SU-DHL-6 (cell line): ENCODE results near the gene RELN.

Source experiments
- H2AFZ ChIP-seq: fragments of 200-600 bp; sonication (generic); 2 replicates; pipeline ENCODE4 v1.6.1; 2014; ENCODE audit warnings: low read depth, mild to moderate bottlenecking, moderate library complexity, mixed read lengths, antibody characterized with exemption, low read length; ENCODE audit not compliant: severe bottlenecking
- H3F3A ChIP-seq: fragments of 200-600 bp; shearing (Covaris generic); 2 replicates; pipeline ENCODE4 v1.6.0; 2016; ENCODE audit warnings: antibody characterized with exemption, mild to moderate bottlenecking; ENCODE audit not compliant: insufficient read depth
- H3K27ac ChIP-seq: fragments of 200-600 bp; sonication (generic); 2 replicates; pipeline ENCODE4 v1.5.1; 2016; ENCODE audit warnings: low read depth, mild to moderate bottlenecking, low read length, moderate library complexity, mixed read lengths
- H3K27me3 ChIP-seq: fragments of 200-600 bp; sonication (generic), shearing (Covaris generic); 2 replicates; pipeline ENCODE4 v1.6.0; 2014; ENCODE audit warnings: mild to moderate bottlenecking, low read length
- H3K36me3 ChIP-seq: fragments of 200-600 bp; sonication (generic); 2 replicates; pipeline ENCODE4 v1.6.1; 2014; ENCODE audit warnings: mild to moderate bottlenecking, low read length, mixed read lengths
- H3K4me2 ChIP-seq: fragments of 300-600, 200-600 bp; shearing (Covaris generic), sonication (generic); 2 replicates; pipeline ENCODE4 v1.6.0; 2014; ENCODE audit warnings: low read length, low read depth, mild to moderate bottlenecking; ENCODE audit not compliant: poor library complexity, severe bottlenecking
- H3K4me3 ChIP-seq: fragments of 200-600 bp; sonication (generic); 2 replicates; pipeline ENCODE4 v1.5.1; 2014; ENCODE audit warnings: antibody characterized with exemption, low read length, mild to moderate bottlenecking, mixed read lengths; ENCODE audit not compliant: insufficient read depth, poor library complexity, severe bottlenecking
- H3K79me2 ChIP-seq: fragments of 200-600 bp; sonication (generic); 2 replicates; pipeline ENCODE4 v1.6.1; 2014; ENCODE audit warnings: mild to moderate bottlenecking, low read length, moderate library complexity; ENCODE audit not compliant: insufficient read depth
- H3K9ac ChIP-seq: fragments of 200-600 bp; sonication (generic); 2 replicates; pipeline ENCODE4 v1.7.0; 2014; ENCODE audit warnings: mild to moderate bottlenecking, low read length
- H3K9me2 ChIP-seq: fragments of 200-600 bp; sonication (generic); replicated peaks from 2 replicates; pipeline ENCODE4 v1.6.1; 2014; ENCODE audit warnings: low read length; ENCODE audit not compliant: insufficient read depth
- H3K9me3 ChIP-seq: fragments of 200-600 bp; sonication (generic); 2 replicates; pipeline ENCODE4 v1.6.1; 2014; ENCODE audit warnings: low read length, mixed read lengths; ENCODE audit not compliant: insufficient read depth
- H4K20me1 ChIP-seq: fragments of 200-600 bp; sonication (generic); 2 replicates; pipeline ENCODE4 v1.6.1; 2014; ENCODE audit warnings: low read depth, mild to moderate bottlenecking, antibody characterized with exemption, low read length, moderate library complexity, mixed read lengths
- CTCF ChIP-seq: fragments of 200-600 bp; sonication (generic); IDR thresholded peaks from one replicate; pipeline ENCODE4 v1.5.1; 2017; ENCODE audit warnings: antibody characterized with exemption, mild to moderate bottlenecking, low read length, moderate library complexity; ENCODE audit not compliant: insufficient read depth, poor library complexity, severe bottlenecking
- EZH2phosphoT487 ChIP-seq: fragments of 200-600 bp; sonication (generic), shearing (Covaris generic); conservative IDR thresholded peaks from 2 replicates; pipeline ENCODE4 v1.6.1; 2018; ENCODE audit warnings: mild to moderate bottlenecking, antibody characterized with exemption, low read length, moderate library complexity, mixed read lengths

The RELN gene

DNA sequence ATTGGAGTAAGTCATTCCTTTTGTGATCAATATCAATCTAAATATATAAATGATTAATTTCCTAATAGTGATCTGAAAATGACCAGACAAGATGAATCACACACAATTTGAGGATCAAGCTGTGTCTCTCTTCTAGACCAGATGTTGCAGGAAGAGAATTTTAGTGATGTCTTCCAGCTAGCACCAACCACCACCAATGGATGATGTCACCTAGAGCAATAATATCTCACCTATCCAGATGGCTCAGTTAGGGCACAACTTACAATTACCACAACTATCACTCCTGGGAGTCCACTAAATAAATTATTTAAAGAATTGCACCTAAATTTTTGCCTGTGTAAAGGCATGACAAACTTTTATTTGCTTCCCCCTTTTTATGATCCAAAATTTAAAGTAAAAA is 25.2 kb downstream of the RELN start:
- Histone ChIP-seq H4K20me1 (no peaks in the 10 kb centered on the region), H3F3A (no peaks in the 10 kb centered on the region), H3K9me3 (no peaks in the 10 kb centered on the region), H2AFZ (no peak overlapping the region), H3K79me2 (no peaks in the 10 kb centered on the region), H3K27ac (no peak overlapping the region), H3K4me3 (no peak overlapping the region), H3K9ac (no peak overlapping the region), H3K4me2 (no peak overlapping the region), H3K27me3 (no peaks in the 10 kb centered on the region), H3K36me3 (no peaks in the 10 kb centered on the region), H3K9me2 (no peaks in the 10 kb centered on the region)
- TF ChIP-seq EZH2phosphoT487, result no peak
- TF ChIP-seq CTCF, result no peak

DNA sequence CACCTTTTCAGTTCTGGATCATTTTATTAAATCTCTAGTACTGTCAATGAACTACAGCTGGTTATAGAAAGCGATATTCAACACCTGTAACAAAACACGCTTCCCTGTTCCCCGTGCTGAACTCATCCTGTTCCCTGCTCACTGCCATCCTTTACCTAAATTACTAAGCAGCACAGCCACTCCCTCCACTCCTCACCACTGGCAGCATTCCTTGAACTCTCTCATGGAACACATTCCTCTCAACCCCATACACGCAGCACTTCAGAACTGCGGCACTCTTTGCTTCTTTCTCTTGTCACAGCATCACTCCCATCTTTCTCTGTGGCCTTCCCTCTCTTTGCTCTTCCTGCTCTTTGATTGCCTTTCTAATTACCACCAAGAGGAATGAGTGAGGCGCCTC is 27.4 kb downstream of the RELN start:
- Histone ChIP-seq H3K27ac (no peak overlapping the region), H2AFZ (no peak overlapping the region), H3K9ac (no peak overlapping the region), H3K27me3 (no peaks in the 10 kb centered on the region), H3K4me3 (no peak overlapping the region), H3K79me2 (no peaks in the 10 kb centered on the region), H4K20me1 (no peaks in the 10 kb centered on the region), H3K9me2 (no peaks in the 10 kb centered on the region), H3F3A (no peaks in the 10 kb centered on the region), H3K9me3 (no peaks in the 10 kb centered on the region), H3K36me3 (no peaks in the 10 kb centered on the region), H3K4me2 (no peak overlapping the region)
- no peak for TF ChIP-seq EZH2phosphoT487
- TF ChIP-seq CTCF, result no peak

DNA sequence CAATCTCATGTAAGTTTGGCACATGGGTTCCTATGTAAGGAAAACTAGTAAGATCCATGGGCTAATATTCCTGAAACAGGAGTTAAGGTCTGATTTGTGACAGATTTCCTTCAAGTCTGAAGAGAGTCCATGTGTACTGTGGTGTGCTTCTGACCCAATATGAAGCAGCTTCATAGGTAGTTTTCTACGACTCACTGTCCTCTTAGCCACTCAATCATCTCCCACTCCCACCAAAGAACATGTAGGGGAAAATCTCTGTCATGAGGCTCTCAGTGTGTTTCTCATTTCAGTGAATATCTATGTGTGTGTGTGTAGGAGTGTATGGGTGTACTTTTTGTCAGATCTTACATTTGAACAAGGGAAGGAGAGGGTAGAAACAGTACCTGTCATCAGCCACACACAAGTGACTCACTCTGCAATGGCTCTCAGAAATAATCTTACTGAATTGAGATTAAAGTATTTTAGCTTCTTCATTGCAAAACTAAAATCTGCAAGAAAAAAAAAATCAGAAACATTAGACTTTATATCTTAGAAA is 31.1 kb downstream of the RELN start:
- no peaks in the 10 kb centered on the region for H3K9me2 ChIP-seq
- H3K36me3 ChIP-seq, result no peaks in the 10 kb centered on the region
- no peaks in the 10 kb centered on the region for H3F3A ChIP-seq
- H3K9ac ChIP-seq, result no peak overlapping the region
- no peak for TF ChIP-seq EZH2phosphoT487
- TF ChIP-seq CTCF, result no peak
- no peaks in the 10 kb centered on the region for H3K27me3 ChIP-seq
- H4K20me1 ChIP-seq, result no peaks in the 10 kb centered on the region
- no peaks in the 10 kb centered on the region for H3K79me2 ChIP-seq
- H3K4me2 ChIP-seq, result no peak overlapping the region
- no peak overlapping the region for H3K27ac ChIP-seq
- H3K9me3 ChIP-seq, result no peaks in the 10 kb centered on the region
- no peak overlapping the region for H2AFZ ChIP-seq
- no peak overlapping the region for H3K4me3 ChIP-seq

GRCh38 chr7:103955985-103956384 is 33.5 kb downstream of the RELN start:
- H3K9me2 ChIP-seq, result no peaks in the 10 kb centered on the region
- no peak overlapping the region for H3K27ac ChIP-seq
- H3K27me3 ChIP-seq, result no peaks in the 10 kb centered on the region
- H3K9ac ChIP-seq, result no peak overlapping the region
- no peak overlapping the region for H3K4me3 ChIP-seq
- no peaks in the 10 kb centered on the region for H3K9me3 ChIP-seq
- no peaks in the 10 kb centered on the region for H4K20me1 ChIP-seq
- H2AFZ ChIP-seq, result no peak overlapping the region
- TF ChIP-seq EZH2phosphoT487, result no peak
- no peak for TF ChIP-seq CTCF
- no peaks in the 10 kb centered on the region for H3F3A ChIP-seq
- no peaks in the 10 kb centered on the region for H3K79me2 ChIP-seq
- H3K36me3 ChIP-seq, result no peaks in the 10 kb centered on the region
- no peak overlapping the region for H3K4me2 ChIP-seq
